SU-DHL-6 (cell line): ENCODE results near the gene EWSR1.
"Not testable (repeated sequence)": the region's sequence is repeated elsewhere in the genome, so short reads cannot be mapped to it uniquely, and the experiment has no call there.

Experiments used
- H2AFZ ChIP-seq: fragments of 200-600 bp; sonication (generic); 2 replicates; pipeline ENCODE4 v1.6.1; 2014; ENCODE audit warnings: low read depth, mild to moderate bottlenecking, moderate library complexity, mixed read lengths, antibody characterized with exemption, low read length; ENCODE audit not compliant: severe bottlenecking
- H3F3A ChIP-seq: fragments of 200-600 bp; shearing (Covaris generic); 2 replicates; pipeline ENCODE4 v1.6.0; 2016; ENCODE audit warnings: antibody characterized with exemption, mild to moderate bottlenecking; ENCODE audit not compliant: insufficient read depth
- H3K27ac ChIP-seq: fragments of 200-600 bp; sonication (generic); 2 replicates; pipeline ENCODE4 v1.5.1; 2016; ENCODE audit warnings: low read depth, mild to moderate bottlenecking, low read length, moderate library complexity, mixed read lengths
- H3K27me3 ChIP-seq: fragments of 200-600 bp; sonication (generic), shearing (Covaris generic); 2 replicates; pipeline ENCODE4 v1.6.0; 2014; ENCODE audit warnings: mild to moderate bottlenecking, low read length
- H3K36me3 ChIP-seq: fragments of 200-600 bp; sonication (generic); 2 replicates; pipeline ENCODE4 v1.6.1; 2014; ENCODE audit warnings: mild to moderate bottlenecking, low read length, mixed read lengths
- H3K4me2 ChIP-seq: fragments of 300-600, 200-600 bp; shearing (Covaris generic), sonication (generic); 2 replicates; pipeline ENCODE4 v1.6.0; 2014; ENCODE audit warnings: low read length, low read depth, mild to moderate bottlenecking; ENCODE audit not compliant: poor library complexity, severe bottlenecking
- H3K4me3 ChIP-seq: fragments of 200-600 bp; sonication (generic); 2 replicates; pipeline ENCODE4 v1.5.1; 2014; ENCODE audit warnings: antibody characterized with exemption, low read length, mild to moderate bottlenecking, mixed read lengths; ENCODE audit not compliant: insufficient read depth, poor library complexity, severe bottlenecking
- H3K79me2 ChIP-seq: fragments of 200-600 bp; sonication (generic); 2 replicates; pipeline ENCODE4 v1.6.1; 2014; ENCODE audit warnings: mild to moderate bottlenecking, low read length, moderate library complexity; ENCODE audit not compliant: insufficient read depth
- H3K9ac ChIP-seq: fragments of 200-600 bp; sonication (generic); 2 replicates; pipeline ENCODE4 v1.7.0; 2014; ENCODE audit warnings: mild to moderate bottlenecking, low read length
- H3K9me2 ChIP-seq: fragments of 200-600 bp; sonication (generic); replicated peaks from 2 replicates; pipeline ENCODE4 v1.6.1; 2014; ENCODE audit warnings: low read length; ENCODE audit not compliant: insufficient read depth
- H3K9me3 ChIP-seq: fragments of 200-600 bp; sonication (generic); 2 replicates; pipeline ENCODE4 v1.6.1; 2014; ENCODE audit warnings: low read length, mixed read lengths; ENCODE audit not compliant: insufficient read depth
- H4K20me1 ChIP-seq: fragments of 200-600 bp; sonication (generic); 2 replicates; pipeline ENCODE4 v1.6.1; 2014; ENCODE audit warnings: low read depth, mild to moderate bottlenecking, antibody characterized with exemption, low read length, moderate library complexity, mixed read lengths
- EZH2phosphoT487 ChIP-seq: fragments of 200-600 bp; sonication (generic), shearing (Covaris generic); conservative IDR thresholded peaks from 2 replicates; pipeline ENCODE4 v1.6.1; 2018; ENCODE audit warnings: mild to moderate bottlenecking, antibody characterized with exemption, low read length, moderate library complexity, mixed read lengths
- TF ChIP-seq, protein P1 (sequence below): fragments of 200-600 bp; sonication (generic); IDR thresholded peaks from one replicate; pipeline ENCODE4 v1.5.1; 2017; ENCODE audit warnings: antibody characterized with exemption, mild to moderate bottlenecking, low read length, moderate library complexity; ENCODE audit not compliant: insufficient read depth, poor library complexity, severe bottlenecking

EWSR1 gene

DNA sequence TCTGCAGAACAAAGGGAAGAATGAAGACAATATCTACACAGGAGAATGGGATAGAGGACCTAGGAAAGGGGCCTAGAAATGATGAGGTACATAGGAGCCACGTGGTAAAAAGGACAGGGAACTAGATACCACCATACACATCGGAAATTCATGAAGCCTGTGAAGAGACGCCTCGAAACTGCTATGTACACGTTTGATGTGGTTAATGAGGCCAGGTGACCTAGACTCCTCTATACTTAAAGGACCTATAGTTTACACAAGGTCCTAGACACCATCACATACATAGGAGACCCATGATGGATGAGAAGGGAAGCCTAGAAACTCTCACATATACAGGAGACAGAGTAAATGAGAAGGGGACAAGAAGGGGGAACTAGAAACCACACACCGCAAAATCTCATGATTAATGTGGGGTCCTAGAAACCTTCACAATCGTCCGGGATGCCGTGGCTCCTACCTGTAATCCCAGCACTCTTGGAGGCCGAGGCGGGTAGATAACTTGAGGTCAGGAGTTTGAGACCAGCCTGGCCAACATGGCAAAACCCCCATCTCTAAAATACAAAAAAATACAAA lies 24.1 kb upstream of the EWSR1 start:
- TF ChIP-seq EZH2phosphoT487 = no peak
- TF ChIP-seq, protein P1, sequence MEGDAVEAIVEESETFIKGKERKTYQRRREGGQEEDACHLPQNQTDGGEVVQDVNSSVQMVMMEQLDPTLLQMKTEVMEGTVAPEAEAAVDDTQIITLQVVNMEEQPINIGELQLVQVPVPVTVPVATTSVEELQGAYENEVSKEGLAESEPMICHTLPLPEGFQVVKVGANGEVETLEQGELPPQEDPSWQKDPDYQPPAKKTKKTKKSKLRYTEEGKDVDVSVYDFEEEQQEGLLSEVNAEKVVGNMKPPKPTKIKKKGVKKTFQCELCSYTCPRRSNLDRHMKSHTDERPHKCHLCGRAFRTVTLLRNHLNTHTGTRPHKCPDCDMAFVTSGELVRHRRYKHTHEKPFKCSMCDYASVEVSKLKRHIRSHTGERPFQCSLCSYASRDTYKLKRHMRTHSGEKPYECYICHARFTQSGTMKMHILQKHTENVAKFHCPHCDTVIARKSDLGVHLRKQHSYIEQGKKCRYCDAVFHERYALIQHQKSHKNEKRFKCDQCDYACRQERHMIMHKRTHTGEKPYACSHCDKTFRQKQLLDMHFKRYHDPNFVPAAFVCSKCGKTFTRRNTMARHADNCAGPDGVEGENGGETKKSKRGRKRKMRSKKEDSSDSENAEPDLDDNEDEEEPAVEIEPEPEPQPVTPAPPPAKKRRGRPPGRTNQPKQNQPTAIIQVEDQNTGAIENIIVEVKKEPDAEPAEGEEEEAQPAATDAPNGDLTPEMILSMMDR = no peak
- H3K79me2 ChIP-seq = no peaks in the 10 kb centered on the region
- H4K20me1 ChIP-seq = no peaks in the 10 kb centered on the region
- H3K9me3 ChIP-seq = no peaks in the 10 kb centered on the region
- H3F3A ChIP-seq = no peaks in the 10 kb centered on the region
- H3K36me3 ChIP-seq = no peaks in the 10 kb centered on the region
- no peak overlapping the region for H2AFZ ChIP-seq
- H3K27ac ChIP-seq = no peak overlapping the region
- no peak overlapping the region for H3K4me3 ChIP-seq
- no peaks in the 10 kb centered on the region for H3K9me2 ChIP-seq
- no peak overlapping the region for H3K4me2 ChIP-seq
- H3K9ac ChIP-seq = no peak overlapping the region
- H3K27me3 ChIP-seq = no peaks in the 10 kb centered on the region

DNA sequence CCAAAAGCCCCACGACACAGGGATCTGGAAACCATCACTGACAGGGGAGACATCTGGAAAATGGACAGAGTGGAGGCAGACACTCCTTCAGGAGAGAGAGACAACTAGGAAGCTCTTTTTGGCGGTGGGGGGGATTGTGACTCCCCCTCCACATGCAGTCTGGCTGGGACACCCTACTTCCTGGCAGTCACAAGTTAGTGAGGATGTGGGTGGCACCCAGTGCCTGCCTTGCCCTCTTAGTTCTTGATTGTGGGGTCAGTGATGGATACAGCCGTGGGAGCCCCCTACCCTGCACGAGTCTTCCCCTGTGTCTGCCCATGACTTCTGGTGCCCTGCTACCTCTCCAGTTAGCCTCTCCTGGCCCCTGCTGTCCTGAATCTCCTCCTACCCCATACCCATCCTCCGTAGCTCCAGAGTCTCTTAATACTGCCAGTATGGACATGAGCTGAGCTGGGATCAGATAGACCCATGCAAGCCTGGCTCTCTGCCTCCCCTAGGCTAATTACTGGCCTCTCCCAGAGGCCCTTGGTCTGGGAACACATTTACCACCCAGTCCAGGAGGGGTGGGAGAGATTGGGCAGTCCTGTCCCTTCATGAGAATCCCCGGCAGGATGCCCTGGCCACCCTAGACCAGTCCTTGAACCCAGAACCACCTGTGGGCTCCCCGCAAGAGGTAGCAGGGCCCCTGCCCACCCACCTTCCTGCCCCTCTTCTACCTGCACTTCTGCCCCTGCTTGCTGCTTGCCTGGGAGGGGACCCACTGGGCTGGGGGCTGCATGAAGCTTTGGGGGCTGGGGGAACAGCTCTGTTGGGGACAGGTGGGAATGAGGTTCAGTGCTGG lies 23.1 kb upstream of the EWSR1 start:
- Histone ChIP-seq H3K79me2 (no peaks in the 10 kb centered on the region), H3F3A (no peaks in the 10 kb centered on the region), H2AFZ (no peak overlapping the region), H3K36me3 (no peaks in the 10 kb centered on the region), H3K4me3 (no peak overlapping the region), H3K9me3 (no peaks in the 10 kb centered on the region), H3K27me3 (no peaks in the 10 kb centered on the region), H4K20me1 (no peaks in the 10 kb centered on the region), H3K9me2 (no peaks in the 10 kb centered on the region), H3K9ac (no peak overlapping the region), H3K4me2 (no peak overlapping the region), H3K27ac (no peak overlapping the region)
- TF ChIP-seq, protein P1 = no peak
- TF ChIP-seq EZH2phosphoT487 = no peak

DNA sequence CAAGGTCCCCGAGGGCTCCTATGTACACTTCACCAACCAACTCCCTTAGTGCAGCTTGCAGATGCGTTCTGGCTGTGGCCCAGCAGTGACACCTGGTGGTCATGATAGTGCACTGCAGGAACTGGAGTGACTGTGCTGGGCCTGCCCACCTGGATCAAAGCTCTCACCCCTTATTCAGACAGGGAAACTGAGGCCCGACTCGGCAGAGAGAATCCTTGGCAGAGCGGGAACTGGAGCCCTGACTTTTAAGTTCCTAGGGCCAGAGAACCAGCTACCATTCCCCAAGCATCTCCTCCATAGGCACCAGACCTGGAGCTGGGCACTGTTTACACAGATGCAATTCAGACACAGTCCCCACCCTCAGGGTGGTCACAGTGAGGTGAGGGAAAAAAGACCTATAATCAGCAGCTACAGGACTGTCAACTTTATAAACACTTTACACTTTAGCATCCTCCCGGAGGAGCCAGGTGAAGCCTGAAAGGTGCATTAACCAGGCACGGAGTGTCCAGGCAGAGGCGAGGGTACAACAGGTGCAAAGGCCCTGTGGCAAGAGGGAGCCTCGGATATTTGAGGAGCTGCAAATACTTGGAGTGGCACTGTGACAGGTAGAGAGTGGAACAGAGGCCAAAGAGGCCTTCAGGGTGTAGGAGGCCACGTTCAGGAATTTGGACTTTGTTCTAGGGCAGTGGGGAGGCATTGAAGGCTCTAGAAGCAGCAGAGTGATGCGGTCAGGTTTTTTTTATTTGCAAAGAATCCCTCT lies 22.3 kb upstream of the EWSR1 start:
- Histone ChIP-seq H2AFZ (no peak overlapping the region), H3K36me3 (no peaks in the 10 kb centered on the region), H3K4me3 (no peak overlapping the region), H3F3A (no peaks in the 10 kb centered on the region), H4K20me1 (no peaks in the 10 kb centered on the region), H3K79me2 (no peaks in the 10 kb centered on the region), H3K4me2 (no peak overlapping the region), H3K27ac (no peak overlapping the region), H3K9me2 (no peaks in the 10 kb centered on the region), H3K27me3 (no peaks in the 10 kb centered on the region), H3K9me3 (no peaks in the 10 kb centered on the region), H3K9ac (no peak overlapping the region)
- TF ChIP-seq EZH2phosphoT487 = no peak
- TF ChIP-seq, protein P1 = peak; percentile 78

DNA sequence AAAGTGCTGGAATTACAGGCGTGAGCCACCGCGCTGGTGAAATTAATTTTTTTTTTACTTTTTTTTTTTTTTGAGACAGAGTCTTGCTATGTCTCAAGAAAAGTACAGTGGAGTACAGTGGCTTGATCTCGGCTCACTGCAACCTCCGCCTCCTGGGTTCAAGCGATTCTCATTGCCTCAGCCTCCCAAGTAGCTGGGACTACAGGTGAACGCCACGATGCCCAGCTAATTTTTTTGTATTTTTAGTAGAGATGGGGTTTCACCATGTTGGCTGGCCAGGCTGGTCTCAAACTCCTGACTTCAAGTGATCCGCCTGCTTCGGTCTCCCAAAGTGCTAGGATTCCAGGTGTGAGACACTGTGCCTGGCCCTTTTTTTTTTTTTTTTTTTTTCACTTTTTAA lies 20.2 kb upstream of the EWSR1 start:
- not testable (repeated sequence) for H3K79me2 ChIP-seq, H3K9me3 ChIP-seq, H3F3A ChIP-seq, H3K9ac ChIP-seq, H3K9me2 ChIP-seq, H3K27ac ChIP-seq, H4K20me1 ChIP-seq, H3K4me2 ChIP-seq, H2AFZ ChIP-seq, H3K36me3 ChIP-seq, H3K4me3 ChIP-seq, H3K27me3 ChIP-seq
